ENCODE measurements around the gene SHPK. TPM values are rescaled to one million over a fixed set of nuclear protein-coding genes. Genes with fewer than 3 reads are reported as not detected.
A peak's percentile ranks its signal among the peaks of the same experiment; 100 is the strongest.
"Not testable (repeated sequence)": the region's sequence is repeated elsewhere in the genome, so short reads cannot be mapped to it uniquely, and the experiment has no call there.

Gene SHPK
- total RNA-seq, 1 donor from 2014 or later: 21.8 TPM

- H3K36me3 Mint-ChIP-seq (ENCODE audit: low read depth): peaks cover 15% of the 10 kb centered on the region
- no peaks in the 10 kb centered on the region for H3K27me3 Mint-ChIP-seq (ENCODE audit: low read depth)
- no peak overlapping the region for H3K4me3 Mint-ChIP-seq
- TF ChIP-seq CTCF (conservative IDR thresholded peaks at IDR 0.05): no peak
- DNase-seq (ENCODE audit: low read depth, low spot score): no peak
- no peaks in the 10 kb centered on the region for H3K9me3 Mint-ChIP-seq
- peaks cover 4% of the 10 kb centered on the region for H3K4me1 Mint-ChIP-seq
- H3K27ac Mint-ChIP-seq (ENCODE audit: unreplicated experiment): no peak overlapping the region
Measured at GRCh38 chr17:3565143-3565542, 70.9 kb downstream of the SHPK start.

GRCh38 chr17:3564241-3564640 is 71.8 kb downstream of the SHPK start:
- H3K9me3 Mint-ChIP-seq; H3K27me3 Mint-ChIP-seq (ENCODE audit: low read depth); H3K4me1 Mint-ChIP-seq; DNase-seq (ENCODE audit: low read depth, low spot score); H3K27ac Mint-ChIP-seq (ENCODE audit: unreplicated experiment); H3K4me3 Mint-ChIP-seq: not testable (repeated sequence)
- peaks cover 11% of the 10 kb centered on the region for H3K36me3 Mint-ChIP-seq (ENCODE audit: low read depth)

GRCh38 chr17:3559270-3559645 is 76.8 kb downstream of the SHPK start:
- no peak overlapping the region for H3K4me3 Mint-ChIP-seq
- H3K36me3 Mint-ChIP-seq (ENCODE audit: low read depth): peaks cover 3% of the 10 kb centered on the region
- H3K9me3 Mint-ChIP-seq: no peaks in the 10 kb centered on the region
- peaks cover 4% of the 10 kb centered on the region for H3K4me1 Mint-ChIP-seq
- H3K27me3 Mint-ChIP-seq (ENCODE audit: low read depth): no peaks in the 10 kb centered on the region
- H3K27ac Mint-ChIP-seq (ENCODE audit: unreplicated experiment): no peak overlapping the region
- no peak for TF ChIP-seq CTCF (conservative IDR thresholded peaks at IDR 0.05)
- DNase-seq (ENCODE audit: low read depth, low spot score): no peak

- Mint-ChIP-seq H3K36me3 (ENCODE audit: low read depth) (peaks cover 3% of the 10 kb centered on the region), H3K27ac (ENCODE audit: unreplicated experiment) (peak overlapping the region; percentile 27), H3K9me3 (no peaks in the 10 kb centered on the region), H3K4me1 (peaks cover 4% of the 10 kb centered on the region), H3K4me3 (no peak overlapping the region), H3K27me3 (ENCODE audit: low read depth) (no peaks in the 10 kb centered on the region)
- DNase-seq (ENCODE audit: low read depth, low spot score): no peak
- no peak for TF ChIP-seq CTCF (conservative IDR thresholded peaks at IDR 0.05)
Measured at GRCh38 chr17:3558603-3559269, 77.3 kb downstream of the SHPK start.

Other genes with a start within 250 kb of the SHPK start
- gene OR3A2, start 249.9 kb downstream of the SHPK start, total RNA-seq: not detected in 2 replicates
- gene OR1E1, start 237.8 kb downstream of the SHPK start, total RNA-seq: not detected in 2 replicates
- not detected in 2 replicates for gene OR3A3, start 224.9 kb downstream of the SHPK start, total RNA-seq
- not detected in 2 replicates for gene OR1E2, start 202.4 kb downstream of the SHPK start, total RNA-seq
- gene SPATA22, start 164.4 kb downstream of the SHPK start, total RNA-seq: not detected in 2 replicates
- gene ASPA, start 160.3 kb downstream of the SHPK start, total RNA-seq: not detected in 2 replicates
- 2.1 and 2.3 TPM in 2 replicates for gene TRPV3, start 78.4 kb downstream of the SHPK start, total RNA-seq
- gene TRPV1, start 26.8 kb downstream of the SHPK start, total RNA-seq: 9.5 and 10.5 TPM in 2 replicates
- gene CTNS, start 510 bp upstream of the SHPK start, total RNA-seq: 17.4 and 18.6 TPM in 2 replicates
- 58.2 and 65.8 TPM in 2 replicates for gene TAX1BP3, start 32.3 kb upstream of the SHPK start, total RNA-seq
- 53.4 and 54.5 TPM in 2 replicates for gene EMC6, start 32.6 kb upstream of the SHPK start, total RNA-seq
- 0.61 and 1.6 TPM in 2 replicates for gene P2RX5, start 59.9 kb upstream of the SHPK start, total RNA-seq
- gene HASPIN, start 87.7 kb upstream of the SHPK start, total RNA-seq: 22.9 and 24.9 TPM in 2 replicates
- 43.1 and 45.5 TPM in 2 replicates for gene ITGAE, start 164.9 kb upstream of the SHPK start, total RNA-seq
- gene NCBP3, start 210.0 kb upstream of the SHPK start, total RNA-seq: 61.5 and 65.6 TPM in 2 replicates

Data from neural crest cell (in vitro differentiated cells).